Kidney epithelial cell (primary cell): ENCODE results near the gene FREM1. TPM values are rescaled to one million over a fixed set of nuclear protein-coding genes. Genes with fewer than 3 reads are reported as not detected.
A peak's percentile ranks its signal among the peaks of the same experiment; 100 is the strongest.

Experiments
- DNase-seq: peaks from one replicate; pipeline ENCODE4 v3.0.0-alpha.2; 2010; ENCODE audit warnings: low read depth
- H3K27me3 ChIP-seq: 2 replicates; pipeline ENCODE4 v1.6.0; 2011; ENCODE audit warnings: low read length; ENCODE audit not compliant: control insufficient read depth, insufficient read depth
- H3K36me3 ChIP-seq: 2 replicates; pipeline ENCODE4 v1.5.1; 2011; ENCODE audit warnings: low read length; ENCODE audit not compliant: control insufficient read depth, insufficient read depth
- H3K4me3 ChIP-seq: 2 replicates; pipeline ENCODE4 v1.5.1; 2011; ENCODE audit warnings: low read depth, mild to moderate bottlenecking, control low read depth, low read length
- total RNA-seq: library from RNA; depleted of rRNA; stranded (reverse); fragments of >200 nt; gene quantifications from 2 replicates; pipeline ENCODE4 v1.2.3, GENCODE V29; 2015
- TF ChIP-seq, protein P1 (sequence below): IDR thresholded peaks from 2 replicates; pipeline ENCODE4 v1.5.1; 2011; ENCODE audit warnings: mild to moderate bottlenecking, moderate library complexity, low read length, control low read depth, inconsistent platforms; ENCODE audit not compliant: insufficient read depth, poor library complexity, severe bottlenecking

FREM1 gene
- total RNA-seq: 0.75 and 1.0 TPM in 2 replicates

- no peak for DNase-seq
- Histone ChIP-seq H3K36me3 (no peaks in the 10 kb centered on the region), H3K4me3 (peak within 1 kb of the TSS; percentile 0), H3K27me3 (no peaks in the 10 kb centered on the region)
- TF ChIP-seq, protein P1, sequence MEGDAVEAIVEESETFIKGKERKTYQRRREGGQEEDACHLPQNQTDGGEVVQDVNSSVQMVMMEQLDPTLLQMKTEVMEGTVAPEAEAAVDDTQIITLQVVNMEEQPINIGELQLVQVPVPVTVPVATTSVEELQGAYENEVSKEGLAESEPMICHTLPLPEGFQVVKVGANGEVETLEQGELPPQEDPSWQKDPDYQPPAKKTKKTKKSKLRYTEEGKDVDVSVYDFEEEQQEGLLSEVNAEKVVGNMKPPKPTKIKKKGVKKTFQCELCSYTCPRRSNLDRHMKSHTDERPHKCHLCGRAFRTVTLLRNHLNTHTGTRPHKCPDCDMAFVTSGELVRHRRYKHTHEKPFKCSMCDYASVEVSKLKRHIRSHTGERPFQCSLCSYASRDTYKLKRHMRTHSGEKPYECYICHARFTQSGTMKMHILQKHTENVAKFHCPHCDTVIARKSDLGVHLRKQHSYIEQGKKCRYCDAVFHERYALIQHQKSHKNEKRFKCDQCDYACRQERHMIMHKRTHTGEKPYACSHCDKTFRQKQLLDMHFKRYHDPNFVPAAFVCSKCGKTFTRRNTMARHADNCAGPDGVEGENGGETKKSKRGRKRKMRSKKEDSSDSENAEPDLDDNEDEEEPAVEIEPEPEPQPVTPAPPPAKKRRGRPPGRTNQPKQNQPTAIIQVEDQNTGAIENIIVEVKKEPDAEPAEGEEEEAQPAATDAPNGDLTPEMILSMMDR: no peak
These were observed at the start of gene FREM1 for GRCh38 chr9:14909961-14910805. FREM1 (minus strand) TSS chr9:14910428; CDS start chr9:14868977, 41,451 bp downstream.

DNA sequence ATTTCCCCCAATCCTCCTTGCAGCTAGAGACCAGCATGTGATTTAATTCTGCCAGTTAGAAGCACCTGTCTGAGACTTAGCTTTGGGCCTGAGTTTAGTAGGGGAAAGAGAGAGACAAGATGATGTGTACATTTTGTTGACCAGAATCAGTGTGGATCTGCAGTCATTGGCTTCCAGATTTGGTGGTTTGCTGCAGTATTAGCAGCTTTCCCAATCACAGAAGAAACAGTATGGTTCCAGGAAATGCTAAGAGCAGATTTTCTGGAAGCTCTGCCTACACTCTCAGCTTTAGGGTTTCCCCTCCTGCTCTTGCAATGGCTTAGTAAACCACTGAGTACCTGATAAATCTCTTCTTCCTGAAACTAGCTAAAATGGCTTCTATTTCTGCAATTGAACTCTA is 48.8 kb upstream of the FREM1 start:
- no peak for DNase-seq
- H3K4me3 ChIP-seq: no peak overlapping the region
- TF ChIP-seq, protein P1: no peak
- H3K27me3 ChIP-seq: no peaks in the 10 kb centered on the region
- no peaks in the 10 kb centered on the region for H3K36me3 ChIP-seq

DNA sequence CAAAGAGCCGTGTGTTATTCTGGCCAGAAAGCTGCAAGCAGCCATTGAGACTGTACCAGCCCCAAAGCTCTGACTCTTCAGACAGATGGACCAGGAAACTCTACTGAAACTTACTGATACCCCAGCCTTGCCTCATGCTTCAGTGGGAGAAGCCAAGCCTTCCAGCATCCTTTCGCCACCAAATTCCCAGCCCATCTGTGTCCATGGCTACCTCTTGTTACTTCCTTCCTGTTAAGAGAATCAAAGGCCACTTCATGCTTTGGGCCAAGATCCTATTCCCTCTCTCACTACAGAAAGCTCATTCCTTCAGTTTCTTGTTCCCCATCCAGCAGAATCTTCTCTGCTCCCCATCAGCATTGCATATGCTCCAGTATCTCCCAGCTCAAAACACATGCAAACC is 46.9 kb upstream of the FREM1 start:
- Histone ChIP-seq H3K36me3 (no peaks in the 10 kb centered on the region), H3K27me3 (no peaks in the 10 kb centered on the region), H3K4me3 (no peak overlapping the region)
- no peak for DNase-seq
- TF ChIP-seq, protein P1: no peak

DNA sequence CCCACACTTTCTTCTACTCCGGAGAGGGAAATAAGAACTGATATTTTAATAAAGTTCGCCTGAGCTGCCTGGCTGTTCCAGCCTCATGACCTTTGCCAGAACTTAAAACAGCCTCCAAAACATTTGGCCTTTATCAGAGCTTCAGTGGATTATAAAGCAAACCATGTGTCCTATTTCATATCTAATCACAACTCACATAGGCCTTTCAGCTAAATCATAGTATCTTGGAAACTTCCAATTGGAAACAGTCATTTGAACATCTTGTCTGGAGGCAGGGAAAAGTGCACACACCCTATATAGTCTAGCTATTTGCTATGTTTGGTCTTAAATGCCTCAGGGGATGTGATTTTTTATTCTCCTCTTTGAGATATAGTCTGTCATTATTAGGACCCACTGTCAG is 46.0 kb upstream of the FREM1 start:
- Histone ChIP-seq H3K36me3 (no peaks in the 10 kb centered on the region), H3K4me3 (no peak overlapping the region), H3K27me3 (no peaks in the 10 kb centered on the region)
- DNase-seq: no peak
- TF ChIP-seq, protein P1: no peak

GRCh38 chr9:14945351-14945750 is 35.1 kb upstream of the FREM1 start:
- Histone ChIP-seq H3K27me3 (no peaks in the 10 kb centered on the region), H3K4me3 (no peak overlapping the region), H3K36me3 (no peaks in the 10 kb centered on the region)
- TF ChIP-seq, protein P1: no peak
- DNase-seq: no peak
